ENCODE measurements around the gene TSHZ3.

DNA sequence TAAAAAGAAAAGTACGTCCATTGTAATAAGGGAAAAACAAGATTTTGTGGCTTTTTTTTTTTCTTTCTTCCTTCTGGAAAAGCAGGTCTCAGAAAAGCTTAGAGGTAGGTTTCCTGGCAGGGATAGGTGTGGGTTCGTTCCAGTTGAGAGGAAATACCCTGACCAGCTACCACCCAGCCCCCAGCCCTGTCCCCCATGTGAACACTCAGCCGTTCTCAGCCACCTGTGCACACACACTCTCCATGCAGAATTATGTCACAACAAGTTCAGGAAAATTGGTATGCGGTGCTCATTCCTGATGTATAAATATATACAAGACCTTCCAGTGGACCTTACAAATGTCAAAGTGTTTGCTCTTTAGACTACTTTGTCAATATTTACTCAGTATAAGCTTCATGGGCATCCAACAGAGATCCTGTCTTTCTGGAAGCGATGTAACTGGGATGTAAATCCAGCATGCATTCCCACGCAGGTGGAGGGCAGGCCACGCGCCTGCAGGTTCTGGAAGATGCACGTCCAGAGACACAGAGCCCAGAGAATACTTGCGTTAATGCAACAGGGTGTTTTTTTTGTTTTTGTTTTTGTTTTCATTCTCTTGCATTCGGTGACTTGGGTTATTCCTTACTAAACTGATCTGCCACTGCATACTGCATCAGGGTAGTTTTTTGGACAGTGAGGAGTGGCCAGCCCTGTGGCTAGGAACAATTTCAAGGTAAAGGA is 68.8 kb downstream of the TSHZ3 start:
- TF ChIP-seq EZH2 (IDR thresholded peaks at IDR 0.05; ENCODE audit: insufficient read depth, poor library complexity, severe bottlenecking) (no peak), EZH2phosphoT487 (IDR thresholded peaks at IDR 0.05; ENCODE audit: insufficient read depth, low read depth) (no peak)

Data from GM23248 (cell line).